ENCODE results near the gene PDPR.

DNA sequence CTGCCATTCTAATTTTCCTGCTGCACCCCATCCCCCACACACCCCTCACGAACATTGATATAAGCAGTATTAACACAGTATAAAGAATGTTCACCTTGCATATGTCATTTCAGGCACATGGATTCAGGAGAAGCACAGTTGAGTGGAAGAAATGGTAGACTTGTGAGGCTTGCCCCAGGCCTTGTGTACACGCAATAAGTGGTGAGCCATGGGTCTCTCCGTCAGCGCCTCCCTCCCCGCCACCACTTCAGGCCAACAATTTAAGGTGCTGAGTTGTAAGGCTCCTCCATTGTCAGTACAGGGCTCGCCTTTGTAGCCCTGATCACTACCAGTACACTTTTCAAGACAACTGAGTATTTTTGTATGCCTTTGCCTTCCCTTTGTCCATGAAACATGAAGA lies 47.2 kb downstream of the PDPR start:
- TF ChIP-seq EZH2phosphoT487 (IDR thresholded peaks at IDR 0.05; ENCODE audit: borderline replicate concordance, low read length): no peak
- TF ChIP-seq, protein P1, sequence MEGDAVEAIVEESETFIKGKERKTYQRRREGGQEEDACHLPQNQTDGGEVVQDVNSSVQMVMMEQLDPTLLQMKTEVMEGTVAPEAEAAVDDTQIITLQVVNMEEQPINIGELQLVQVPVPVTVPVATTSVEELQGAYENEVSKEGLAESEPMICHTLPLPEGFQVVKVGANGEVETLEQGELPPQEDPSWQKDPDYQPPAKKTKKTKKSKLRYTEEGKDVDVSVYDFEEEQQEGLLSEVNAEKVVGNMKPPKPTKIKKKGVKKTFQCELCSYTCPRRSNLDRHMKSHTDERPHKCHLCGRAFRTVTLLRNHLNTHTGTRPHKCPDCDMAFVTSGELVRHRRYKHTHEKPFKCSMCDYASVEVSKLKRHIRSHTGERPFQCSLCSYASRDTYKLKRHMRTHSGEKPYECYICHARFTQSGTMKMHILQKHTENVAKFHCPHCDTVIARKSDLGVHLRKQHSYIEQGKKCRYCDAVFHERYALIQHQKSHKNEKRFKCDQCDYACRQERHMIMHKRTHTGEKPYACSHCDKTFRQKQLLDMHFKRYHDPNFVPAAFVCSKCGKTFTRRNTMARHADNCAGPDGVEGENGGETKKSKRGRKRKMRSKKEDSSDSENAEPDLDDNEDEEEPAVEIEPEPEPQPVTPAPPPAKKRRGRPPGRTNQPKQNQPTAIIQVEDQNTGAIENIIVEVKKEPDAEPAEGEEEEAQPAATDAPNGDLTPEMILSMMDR (conservative IDR thresholded peaks at IDR 0.05; ENCODE audit: low read depth, low read length): no peak

Measured in PC-3 (cell line).